IMR-90 (cell line): ENCODE measurements around the gene TTC16. TPM values are rescaled to one million over a fixed set of nuclear protein-coding genes. Genes with fewer than 3 reads are reported as not detected.

ENCODE experiments used
- ATAC-seq: fragments of 200-7000 bp; cut with Tn5 transposase; 2 replicates; pipeline ENCODE4 v1.9.1; 2020; ENCODE audit warnings: low read depth, mild to moderate bottlenecking, moderate library complexity
- BruUV-seq: library from RNA; stranded (reverse); fragments of 400-500 nt; replicated peaks from 2 replicates; lab custom pipeline; 2021; lab: Mats Ljungman, UMichigan
- CTCF ChIA-PET: fragments of 300-600 bp; formaldehyde crosslinking; extraction: SDS; loops from one replicate; lab custom pipeline; 2021; ENCODE audit warnings: antibody characterized with exemption; lab: Yijun Ruan, JAX
- POLR2A ChIA-PET: fragments of 300-600 bp; sonication (Branson Sonifier 250); formaldehyde crosslinking; loops from one replicate; lab custom pipeline; 2022; ENCODE audit warnings: antibody characterized with exemption; ENCODE audit not compliant: unreplicated experiment; lab: Charles Lee
- DNase-seq: peaks from one replicate; pipeline ENCODE4 v3.0.0; 2013
- H2AFZ ChIP-seq: replicated peaks from 2 replicates; pipeline ENCODE3; 2013; ENCODE audit warnings: low read length, mild to moderate bottlenecking; ENCODE audit not compliant: poor library complexity
- H2AK5ac ChIP-seq: 2 replicates; pipeline ENCODE4 v1.6.1; 2013; ENCODE audit warnings: low read depth, low read length, inconsistent platforms
- H2AK9ac ChIP-seq: replicated peaks from 2 replicates; pipeline ENCODE3; 2013; ENCODE audit warnings: mild to moderate bottlenecking, low read depth, low read length, moderate library complexity; ENCODE audit not compliant: poor library complexity
- H2BK120ac ChIP-seq: 2 replicates; pipeline ENCODE4 v1.6.1; 2013; ENCODE audit warnings: low read depth, low read length, inconsistent platforms
- H2BK15ac ChIP-seq: 3 replicates; pipeline ENCODE4 v1.6.1; 2013; ENCODE audit warnings: low read depth, low read length, inconsistent platforms
- H2BK20ac ChIP-seq: 2 replicates; pipeline ENCODE4 v1.6.1; 2013; ENCODE audit warnings: low read depth, mild to moderate bottlenecking, inconsistent platforms, low read length, moderate library complexity
- H2BK5ac ChIP-seq: 2 replicates; pipeline ENCODE4 v1.6.1; 2013; ENCODE audit warnings: mild to moderate bottlenecking, low read depth, low read length, inconsistent platforms; ENCODE audit not compliant: poor library complexity, severe bottlenecking
- H3K14ac ChIP-seq: replicated peaks from 2 replicates; pipeline ENCODE4 v1.6.1; 2013; ENCODE audit warnings: low read depth, low read length, inconsistent platforms
- H3K18ac ChIP-seq: 2 replicates; pipeline ENCODE4 v1.6.1; 2013; ENCODE audit warnings: low read depth, low read length, control low read depth
- H3K23ac ChIP-seq: 2 replicates; pipeline ENCODE4 v1.6.1; 2013; ENCODE audit warnings: low read depth, low read length, inconsistent platforms
- H3K27ac ChIP-seq: 2 replicates; pipeline ENCODE4 v1.5.1; 2013; ENCODE audit warnings: mild to moderate bottlenecking, control low read depth, low read length; ENCODE audit not compliant: insufficient read depth
- H3K27me3 ChIP-seq: 2 replicates; pipeline ENCODE4 v1.6.1; 2013; ENCODE audit warnings: low read length; ENCODE audit not compliant: control insufficient read depth, insufficient read depth
- H3K36me3 ChIP-seq: 2 replicates; pipeline ENCODE4 v1.6.1; 2013; ENCODE audit warnings: low read length, mixed read lengths; ENCODE audit not compliant: control insufficient read depth, insufficient read depth
- H3K4ac ChIP-seq: 2 replicates; pipeline ENCODE4 v1.6.1; 2013; ENCODE audit warnings: low read depth, low read length, inconsistent platforms
- H3K4me1 ChIP-seq: 2 replicates; pipeline ENCODE4 v1.6.1; 2013; ENCODE audit warnings: low read length, mixed read lengths; ENCODE audit not compliant: control insufficient read depth, insufficient read depth
- H3K4me2 ChIP-seq: 2 replicates; pipeline ENCODE4 v1.6.1; 2013; ENCODE audit warnings: low read depth, mild to moderate bottlenecking, control low read depth, low read length, moderate library complexity
- H3K4me3 ChIP-seq: 2 replicates; pipeline ENCODE4 v1.5.1; 2013; ENCODE audit warnings: low read depth, mild to moderate bottlenecking, control low read depth, low read length, moderate library complexity; ENCODE audit not compliant: insufficient read depth
- H3K56ac ChIP-seq: 2 replicates; pipeline ENCODE4 v1.6.1; 2013; ENCODE audit warnings: low read length, inconsistent platforms; ENCODE audit not compliant: insufficient read depth; ENCODE audit errors: extremely low read depth
- H3K79me1 ChIP-seq, 2 experiments: 2 replicates each; pipeline ENCODE4 v1.6.1; 2013; ENCODE audit warnings: low read length in 2 of 2, inconsistent platforms in 1 of 2, low read depth in 1 of 2
- H3K9ac ChIP-seq: 2 replicates; pipeline ENCODE4 v1.6.1; 2013; ENCODE audit warnings: low read depth, low read length, control low read depth
- H3K9me1 ChIP-seq: 2 replicates; pipeline ENCODE4 v1.6.1; 2013; ENCODE audit warnings: low read length, inconsistent platforms; ENCODE audit not compliant: insufficient read depth
- H3K9me3 ChIP-seq: 2 replicates; pipeline ENCODE4 v1.6.1; 2013; ENCODE audit warnings: low read length; ENCODE audit not compliant: control insufficient read depth, insufficient read depth
- H4K20me1 ChIP-seq: 2 replicates; pipeline ENCODE4 v1.6.1; 2013; ENCODE audit warnings: low read length, inconsistent platforms; ENCODE audit not compliant: insufficient read depth
- H4K5ac ChIP-seq: 2 replicates; pipeline ENCODE4 v1.6.1; 2013; ENCODE audit warnings: mild to moderate bottlenecking, low read depth, low read length, control low read depth
- H4K8ac ChIP-seq, 2 experiments: 2 replicates each; pipeline ENCODE4 v1.6.1; 2013; ENCODE audit warnings: low read depth in 2 of 2, low read length in 2 of 2, control low read depth in 1 of 2, inconsistent platforms in 1 of 2
- H4K91ac ChIP-seq: 2 replicates; pipeline ENCODE4 v1.6.1; 2013; ENCODE audit warnings: low read depth, low read length, inconsistent platforms; ENCODE audit not compliant: insufficient read depth
- BHLHE40 ChIP-seq: fragments of 150-350 bp; IDR thresholded peaks from 2 replicates; pipeline ENCODE4 v1.6.1; 2016; ENCODE audit warnings: mild to moderate bottlenecking, low read depth, low read length
- CEBPB ChIP-seq: IDR thresholded peaks from 2 replicates; pipeline ENCODE4 v1.6.1; 2012; ENCODE audit warnings: low read depth, low read length, improper control_type of control experiment
- MAZ ChIP-seq: IDR thresholded peaks from 2 replicates; pipeline ENCODE4 v1.6.1; 2012; ENCODE audit warnings: low read depth, mild to moderate bottlenecking, low read length, improper control_type of control experiment, moderate library complexity, borderline replicate concordance
- MXI1 ChIP-seq: IDR thresholded peaks from 2 replicates; pipeline ENCODE4 v1.6.1; 2012; ENCODE audit warnings: low read depth, mild to moderate bottlenecking, low read length, moderate library complexity, borderline replicate concordance
- NFE2L2 ChIP-seq: fragments of 150-350 bp; IDR thresholded peaks from 2 replicates; pipeline ENCODE4 v1.6.1; 2016; ENCODE audit warnings: low read depth, mild to moderate bottlenecking, low read length
- POLR2A ChIP-seq: IDR thresholded peaks from 2 replicates; pipeline ENCODE4 v1.6.1; 2012; ENCODE audit warnings: mild to moderate bottlenecking, low read depth, low read length
- RAD21 ChIP-seq: IDR thresholded peaks from 2 replicates; pipeline ENCODE4 v1.6.1; 2012; ENCODE audit warnings: low read length, improper control_type of control experiment
- RCOR1 ChIP-seq: IDR thresholded peaks from 2 replicates; pipeline ENCODE4 v1.6.1; 2012; ENCODE audit warnings: mild to moderate bottlenecking, low read length, improper control_type of control experiment; ENCODE audit not compliant: insufficient replicate concordance
- RFX5 ChIP-seq: IDR thresholded peaks from 2 replicates; pipeline ENCODE4 v1.8.0; 2012; ENCODE audit warnings: low read depth, mild to moderate bottlenecking, low read length, moderate library complexity
- WGBS, 2 experiments: methylation state at CpG; one replicate each; pipeline versions ENCODE4 v1.1.5 to v1.1.7; 2013; ENCODE audit warnings: missing lambda C conversion rate in 2 of 2; ENCODE audit not compliant: insufficient read length in 1 of 2; ENCODE audit errors: extremely low coverage in 2 of 2; 5-methylcytosine and 5-hydroxymethylcytosine counted together
- dilution Hi-C: fragments of 300-500 bp; cut with HindIII; formaldehyde crosslinking; loops from one replicate; pipeline ENCODE4 v1.14.3; 2018; ENCODE audit warnings: low sequenced_read_pairs; ENCODE audit not compliant: unreplicated experiment
- in situ Hi-C: fragments of 300-500 bp; cut with MboI; formaldehyde crosslinking; loops from 3 replicates; pipeline ENCODE4 v1.14.3; 2019; ENCODE audit warnings: low sequenced_read_pairs, inconsistent platforms, mixed read lengths
- intact Hi-C: fragments of 100-400 bp; cut with micrococcal nuclease; formaldehyde crosslinking; loops from 2 replicates; pipeline ENCODE4 v1.10.0; 2022
- polyA plus RNA-seq, 3 experiments: library from polyadenylated mRNA; depleted of rRNA; stranded (reverse); fragments of >200 nt; gene quantifications; 2 replicates each; pipeline ENCODE4 v1.2.3, GENCODE V29; 2012; ENCODE audit warnings: low replicate concordance in 1 of 3
- total RNA-seq: library from RNA; depleted of rRNA; stranded (reverse); fragments of >200 nt; gene quantifications from 2 replicates; pipeline ENCODE4 v1.2.3, GENCODE V29; 2012
- TF ChIP-seq, protein P1 (sequence below): fragments of 150-350 bp; IDR thresholded peaks from 2 replicates; pipeline ENCODE4 v1.6.1; 2016; ENCODE audit warnings: low read depth, mild to moderate bottlenecking, low read length, moderate library complexity, borderline replicate concordance
- TF ChIP-seq, protein P2 (sequence below): fragments of 150-350 bp; IDR thresholded peaks from 2 replicates; pipeline ENCODE4 v1.6.1; 2017; ENCODE audit warnings: mild to moderate bottlenecking, antibody characterized with exemption, low read length, low read depth

TTC16 gene
- total and polyA plus RNA-seq, 2 of the 4 experiments (the other 2 are of a cell fraction): 0.02 TPM; not detected in 1

DNA sequence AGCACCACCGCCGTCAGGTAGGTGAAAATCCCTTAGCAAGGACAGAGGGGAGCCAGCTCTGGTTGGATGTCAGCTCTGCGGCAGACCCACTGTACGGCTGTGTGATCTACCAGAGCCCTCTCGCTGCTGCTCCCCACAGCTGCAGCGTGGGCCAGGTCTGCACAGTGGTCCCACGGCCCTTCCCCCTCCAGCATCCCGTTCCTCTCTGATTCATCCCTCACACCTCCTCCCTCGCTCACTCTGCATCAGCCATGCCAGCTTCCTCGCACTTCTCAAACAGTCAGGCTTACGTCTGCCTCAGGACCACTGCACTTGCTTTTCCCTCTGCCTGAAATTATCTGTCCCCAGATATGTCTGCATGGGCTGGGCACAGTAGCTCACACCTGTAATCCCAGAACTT, 35.7 kb upstream of the TTC16 start:
- Histone ChIP-seq H2BK15ac (no peak overlapping the region), H3K14ac (no peak overlapping the region), H2BK120ac (no peak overlapping the region), H3K9me3 (no peaks in the 10 kb centered on the region), H2BK20ac (no peak overlapping the region), H3K79me1 (no peaks in the 10 kb centered on the region), H3K4me2 (no peak overlapping the region), H4K5ac (no peak overlapping the region), H3K56ac (no peak overlapping the region), H3K27me3 (no peaks in the 10 kb centered on the region), H3K4me1 (peaks cover 11% of the 10 kb centered on the region), H3K9me1 (peaks cover 15% of the 10 kb centered on the region), H4K8ac (no peak overlapping the region), H3K9ac (no peak overlapping the region), H4K20me1 (no peaks in the 10 kb centered on the region), H2AFZ (no peak overlapping the region), H2BK5ac (no peak overlapping the region), H2AK9ac (no peak overlapping the region), H2AK5ac (no peak overlapping the region), H4K91ac (no peak overlapping the region), H3K27ac (no peak overlapping the region), H3K4me3 (no peak overlapping the region), H3K18ac (no peak overlapping the region), H3K23ac (no peak overlapping the region), H3K36me3 (peaks cover 66% of the 10 kb centered on the region), H3K4ac (no peak overlapping the region)
- no peak for ATAC-seq
- ChIA-PET POLR2A (no interaction called here), CTCF (no interaction called here)
- in situ Hi-C loops (no loop called here), dilution Hi-C loops (no loop called here), intact Hi-C loops (no loop called here)
- no peak for TF ChIP-seq POLR2A
- no peak for TF ChIP-seq MAZ
- TF ChIP-seq, protein P1, sequence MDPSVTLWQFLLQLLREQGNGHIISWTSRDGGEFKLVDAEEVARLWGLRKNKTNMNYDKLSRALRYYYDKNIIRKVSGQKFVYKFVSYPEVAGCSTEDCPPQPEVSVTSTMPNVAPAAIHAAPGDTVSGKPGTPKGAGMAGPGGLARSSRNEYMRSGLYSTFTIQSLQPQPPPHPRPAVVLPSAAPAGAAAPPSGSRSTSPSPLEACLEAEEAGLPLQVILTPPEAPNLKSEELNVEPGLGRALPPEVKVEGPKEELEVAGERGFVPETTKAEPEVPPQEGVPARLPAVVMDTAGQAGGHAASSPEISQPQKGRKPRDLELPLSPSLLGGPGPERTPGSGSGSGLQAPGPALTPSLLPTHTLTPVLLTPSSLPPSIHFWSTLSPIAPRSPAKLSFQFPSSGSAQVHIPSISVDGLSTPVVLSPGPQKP: no peak
- no peak for TF ChIP-seq CEBPB
- TF ChIP-seq, protein P2, sequence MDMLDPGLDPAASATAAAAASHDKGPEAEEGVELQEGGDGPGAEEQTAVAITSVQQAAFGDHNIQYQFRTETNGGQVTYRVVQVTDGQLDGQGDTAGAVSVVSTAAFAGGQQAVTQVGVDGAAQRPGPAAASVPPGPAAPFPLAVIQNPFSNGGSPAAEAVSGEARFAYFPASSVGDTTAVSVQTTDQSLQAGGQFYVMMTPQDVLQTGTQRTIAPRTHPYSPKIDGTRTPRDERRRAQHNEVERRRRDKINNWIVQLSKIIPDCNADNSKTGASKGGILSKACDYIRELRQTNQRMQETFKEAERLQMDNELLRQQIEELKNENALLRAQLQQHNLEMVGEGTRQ: no peak
- TF ChIP-seq BHLHE40: no peak
- TF ChIP-seq RCOR1: no peak
- TF ChIP-seq MXI1: no peak
- no peak for TF ChIP-seq RAD21
- TF ChIP-seq NFE2L2: no peak
- no peak for TF ChIP-seq RFX5
- BruUV-seq: no TSS peak
- whole genome bisulfite sequencing, 2 experiments: 73% methylated on average over 6 of the region's 11 CpGs; no CpG with 5 or more reads in 1 of the 2 experiments
- no peak for DNase-seq
